Measurements from ENCODE around the gene HOXA4. TPM values are rescaled to one million over a fixed set of nuclear protein-coding genes. Genes with fewer than 3 reads are reported as not detected.

HOXA4 gene
- total and polyA plus RNA-seq, 11 donors, result 0.23 to 2.6 (median 0.82) TPM; not detected in 1

GRCh38 chr7:27095050-27095896 lies 35.3 kb downstream of the HOXA4 start:
- 3 to 16% (median 6%) methylated on average over 21 to 33 of the region's 33 CpGs for WGBS, 4 donors

GRCh38 chr7:27094304-27095049 lies 36.1 kb downstream of the HOXA4 start:
- peaks cover 48 to 100% (median 80%) of the 10 kb centered on the region in 9 donors for H3K27me3 ChIP-seq
- H3K27ac ChIP-seq, result no peak overlapping the region
- 10 to 32% (median 18%) methylated on average over 28 to 29 of the region's 29 CpGs for WGBS, 4 donors
- DNase-seq (no peak), ATAC-seq (no peak)
- no peak overlapping the region for H3K4me3 ChIP-seq
- H3K9me3 ChIP-seq, result no peaks in the 10 kb centered on the region
- H3K36me3 ChIP-seq, result no peaks in the 10 kb centered on the region
- H3K4me1 ChIP-seq, result peaks cover 0 to 32% (median 12%) of the 10 kb centered on the region in 12 donors
- intact Hi-C loops (cut with DNase I), result loop anchor here in 1 of 10 donors (5.0 kb wide), 1 partner anchor 38 kb away; the partner anchor contains the start of gene HOXA4
- no peak for TF ChIP-seq CTCF (IDR thresholded peaks at IDR 0.05)
- no peak for TF ChIP-seq POLR2A (IDR thresholded peaks at IDR 0.05)

More at GRCh38 chr7:27095050-27095896, 35.3 kb downstream of the HOXA4 start:
- DNase-seq (peak in 1 of 5 donors; percentile 61), ATAC-seq (peak in 1 of 4 donors; percentile 8)
- Histone ChIP-seq H3K27me3 (peaks cover 53 to 100% (median 82%) of the 10 kb centered on the region in 9 donors), H3K4me1 (peaks cover 0 to 32% (median 12%) of the 10 kb centered on the region in 12 donors), H3K36me3 (no peaks in the 10 kb centered on the region), H3K9me3 (no peaks in the 10 kb centered on the region), H3K4me3 (peak overlapping the region; percentile 49 to 85 (median 65)), H3K27ac (peak overlapping the region in 1 of 12 donors; percentile 93)
- TF ChIP-seq CTCF (IDR thresholded peaks at IDR 0.05), result no peak
- no peak for TF ChIP-seq POLR2A (IDR thresholded peaks at IDR 0.05)
- intact Hi-C loops (cut with DNase I), result loop anchor here in 1 of 10 donors (5.0 kb wide), 1 partner anchor 37 kb away; the partner anchor contains the start of gene HOXA4

GRCh38 chr7:27093184-27093895 lies 37.2 kb downstream of the HOXA4 start:
- H3K27me3 ChIP-seq, result peaks cover 44 to 100% (median 79%) of the 10 kb centered on the region in 9 donors
- ATAC-seq, result no peak
- H3K4me3 ChIP-seq, result no peak overlapping the region
- no peak for DNase-seq
- H3K9me3 ChIP-seq, result peaks cover 0 to under 1% (median 0%) of the 10 kb centered on the region in 12 donors
- H3K36me3 ChIP-seq, result no peaks in the 10 kb centered on the region
- no peak overlapping the region for H3K27ac ChIP-seq
- 27 to 48% (median 36%) methylated on average over 6 of the region's 6 CpGs for WGBS, 4 donors
- intact Hi-C loops (cut with DNase I), result no loop called here
- TF ChIP-seq POLR2A (IDR thresholded peaks at IDR 0.05), result no peak
- TF ChIP-seq CTCF (IDR thresholded peaks at IDR 0.05), result no peak
- H3K4me1 ChIP-seq, result peaks cover 0 to 23% (median 12%) of the 10 kb centered on the region in 12 donors
